Brain microvascular endothelial cell (primary cell): ENCODE data around the gene SLC66A2.
A peak's percentile ranks its signal among the peaks of the same experiment; 100 is the strongest.

Experiments used
- DNase-seq: peaks from one replicate; pipeline ENCODE4 v3.0.0-alpha.2; 2020
- H3K27ac ChIP-seq: fragments of 250-450 bp; sonication (Bioruptor Pico); 2 replicates; pipeline ENCODE4 v1.5.1; 2020; ENCODE audit warnings: mild to moderate bottlenecking, moderate library complexity
- H3K27me3 ChIP-seq: fragments of 250-450 bp; sonication (Bioruptor Pico); replicated peaks from 2 replicates; pipeline ENCODE4 v1.5.1; 2020; ENCODE audit warnings: mild to moderate bottlenecking
- H3K36me3 ChIP-seq: fragments of 250-450 bp; sonication (Bioruptor Pico); replicated peaks from 2 replicates; pipeline ENCODE4 v1.5.1; 2020; ENCODE audit warnings: mild to moderate bottlenecking
- H3K4me3 ChIP-seq: 2 replicates; pipeline ENCODE4 v1.5.1; 2011; ENCODE audit warnings: low read depth, mild to moderate bottlenecking, control low read depth, low read length, moderate library complexity
- in situ Hi-C: cut with HindIII; loops from 2 replicates; pipeline ENCODE4 v1.10.0; 2017; ENCODE audit warnings: low sequenced_read_pairs, low pct_ligation_motif_present
- TF ChIP-seq, protein P1 (sequence below): IDR thresholded peaks from 2 replicates; pipeline ENCODE4 v1.5.1; 2011; ENCODE audit warnings: low read depth, mild to moderate bottlenecking, moderate library complexity, low read length, control low read depth, inconsistent platforms; ENCODE audit errors: missing control alignments

SLC66A2 gene

GRCh38 chr18:79955302-79956075, 4.0 kb upstream of the SLC66A2 start:
- Histone ChIP-seq H3K36me3 (no peaks in the 10 kb centered on the region), H3K27ac (no peak overlapping the region), H3K27me3 (no peaks in the 10 kb centered on the region), H3K4me3 (no peak overlapping the region)
- TF ChIP-seq, protein P1, sequence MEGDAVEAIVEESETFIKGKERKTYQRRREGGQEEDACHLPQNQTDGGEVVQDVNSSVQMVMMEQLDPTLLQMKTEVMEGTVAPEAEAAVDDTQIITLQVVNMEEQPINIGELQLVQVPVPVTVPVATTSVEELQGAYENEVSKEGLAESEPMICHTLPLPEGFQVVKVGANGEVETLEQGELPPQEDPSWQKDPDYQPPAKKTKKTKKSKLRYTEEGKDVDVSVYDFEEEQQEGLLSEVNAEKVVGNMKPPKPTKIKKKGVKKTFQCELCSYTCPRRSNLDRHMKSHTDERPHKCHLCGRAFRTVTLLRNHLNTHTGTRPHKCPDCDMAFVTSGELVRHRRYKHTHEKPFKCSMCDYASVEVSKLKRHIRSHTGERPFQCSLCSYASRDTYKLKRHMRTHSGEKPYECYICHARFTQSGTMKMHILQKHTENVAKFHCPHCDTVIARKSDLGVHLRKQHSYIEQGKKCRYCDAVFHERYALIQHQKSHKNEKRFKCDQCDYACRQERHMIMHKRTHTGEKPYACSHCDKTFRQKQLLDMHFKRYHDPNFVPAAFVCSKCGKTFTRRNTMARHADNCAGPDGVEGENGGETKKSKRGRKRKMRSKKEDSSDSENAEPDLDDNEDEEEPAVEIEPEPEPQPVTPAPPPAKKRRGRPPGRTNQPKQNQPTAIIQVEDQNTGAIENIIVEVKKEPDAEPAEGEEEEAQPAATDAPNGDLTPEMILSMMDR = no peak
- DNase-seq = no peak
- in situ Hi-C loops = no loop called here

DNA sequence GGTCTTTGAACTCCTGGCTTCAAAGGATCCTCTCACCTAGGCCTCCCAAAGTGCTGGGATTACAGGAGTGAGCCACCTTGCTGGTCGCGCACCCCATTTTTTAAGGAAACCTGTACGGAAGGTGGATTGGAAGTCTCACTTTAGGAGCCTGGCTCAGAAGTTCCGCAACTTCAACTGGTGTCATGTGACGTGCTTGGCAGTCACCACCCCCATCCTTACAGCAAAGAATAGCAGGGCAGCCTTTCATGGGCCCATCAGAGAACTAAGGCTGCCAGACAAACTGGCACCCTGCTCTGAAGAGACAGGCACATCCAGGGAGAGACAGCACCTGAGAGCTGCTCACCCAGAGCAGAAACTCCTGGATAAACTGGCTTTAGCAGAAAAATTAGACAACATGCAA, 3.3 kb upstream of the SLC66A2 start:
- H3K36me3 ChIP-seq = no peaks in the 10 kb centered on the region
- in situ Hi-C loops = no loop called here
- H3K27ac ChIP-seq = no peak overlapping the region
- no peaks in the 10 kb centered on the region for H3K27me3 ChIP-seq
- TF ChIP-seq, protein P1 = no peak
- H3K4me3 ChIP-seq = no peak overlapping the region
- DNase-seq = no peak

DNA sequence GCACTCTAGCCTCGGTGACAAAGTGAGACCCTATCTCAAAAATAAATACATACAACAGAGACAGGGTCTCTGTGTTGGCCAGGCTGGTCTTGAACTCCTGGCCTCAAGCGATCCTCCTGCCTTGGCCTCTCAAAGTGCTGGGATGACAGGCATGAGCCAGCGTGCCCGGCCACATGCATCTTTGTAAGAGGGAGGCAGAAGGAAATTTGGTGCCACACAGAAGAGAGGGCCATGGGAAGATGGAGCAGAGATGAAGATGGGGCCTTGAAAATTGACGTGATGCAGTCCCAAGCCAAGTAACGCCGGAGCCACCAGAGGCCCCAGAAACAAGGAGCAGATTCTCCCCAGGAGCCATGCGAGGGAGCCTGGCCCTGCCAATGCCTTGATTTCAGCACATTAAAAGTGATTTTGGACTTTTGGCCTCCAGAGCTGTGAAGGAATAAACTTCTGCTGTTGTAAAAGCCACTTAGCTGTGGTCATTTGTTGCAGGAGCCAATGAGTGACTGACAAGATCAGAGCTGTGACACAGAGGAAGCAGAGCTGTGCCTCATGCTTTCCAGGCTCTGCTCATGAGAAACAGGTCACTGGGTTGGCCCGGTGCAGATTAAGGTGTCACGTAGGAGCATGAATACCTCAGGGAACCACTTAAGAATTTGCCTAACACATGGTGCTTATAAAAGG, 2.7 kb upstream of the SLC66A2 start:
- no peak overlapping the region for H3K4me3 ChIP-seq
- no peaks in the 10 kb centered on the region for H3K27me3 ChIP-seq
- DNase-seq = no peak
- TF ChIP-seq, protein P1 = no peak
- in situ Hi-C loops = no loop called here
- no peaks in the 10 kb centered on the region for H3K36me3 ChIP-seq
- no peak overlapping the region for H3K27ac ChIP-seq

- DNase-seq = no peak
- no peak overlapping the region for H3K4me3 ChIP-seq
These were observed 1.6 kb upstream of the SLC66A2 start for GRCh38 chr18:79952996-79953559.

GRCh38 chr18:79952456-79952995, 1.1 kb upstream of the SLC66A2 start:
- H3K27ac ChIP-seq = no peak overlapping the region

More at GRCh38 chr18:79952996-79953559, 1.6 kb upstream of the SLC66A2 start:
- in situ Hi-C loops = no loop called here
- Histone ChIP-seq H3K36me3 (no peaks in the 10 kb centered on the region), H3K27me3 (no peaks in the 10 kb centered on the region), H3K27ac (no peak overlapping the region)
- TF ChIP-seq, protein P1 = no peak

More at GRCh38 chr18:79952456-79952995, 1.1 kb upstream of the SLC66A2 start:
- Histone ChIP-seq H3K4me3 (peak overlapping the region; percentile 66), H3K36me3 (no peaks in the 10 kb centered on the region), H3K27me3 (no peaks in the 10 kb centered on the region)
- DNase-seq = no peak
- TF ChIP-seq, protein P1 = no peak
- in situ Hi-C loops = no loop called here
